H9 (cell line): Measurements from ENCODE around the gene GGT6. TPM values are rescaled to one million over a fixed set of nuclear protein-coding genes. Genes with fewer than 3 reads are reported as not detected.

Source experiments
- DNase-seq: peaks from one replicate; pipeline ENCODE4 v3.0.0-alpha.2; 2017
- H2AFZ ChIP-seq: one replicate; pipeline ENCODE4 v1.6.1; 2013; ENCODE audit warnings: mild to moderate bottlenecking, low read length, control low read depth, moderate library complexity
- H2AK5ac ChIP-seq: 2 replicates; pipeline ENCODE4 v1.6.1; 2013; ENCODE audit warnings: low read length, control low read depth, mixed read lengths; ENCODE audit not compliant: insufficient read length
- H2BK120ac ChIP-seq: one replicate; pipeline ENCODE4 v1.6.1; 2013; ENCODE audit warnings: low read depth, mild to moderate bottlenecking, low read length, control low read depth, inconsistent platforms; ENCODE audit not compliant: poor library complexity, severe bottlenecking
- H2BK12ac ChIP-seq: 2 replicates; pipeline ENCODE4 v1.6.1; 2013; ENCODE audit warnings: low read length, control low read depth, mixed read lengths, low read depth; ENCODE audit not compliant: insufficient read length
- H2BK15ac ChIP-seq: 2 replicates; pipeline ENCODE4 v1.6.1; 2013; ENCODE audit warnings: low read depth, low read length, control low read depth
- H2BK20ac ChIP-seq: one replicate; pipeline ENCODE4 v1.6.1; 2013; ENCODE audit warnings: low read depth, mild to moderate bottlenecking, low read length, control low read depth, inconsistent platforms; ENCODE audit not compliant: poor library complexity, severe bottlenecking
- H2BK5ac ChIP-seq: 2 replicates; pipeline ENCODE4 v1.6.1; 2013; ENCODE audit warnings: low read length, control low read depth, mixed read lengths; ENCODE audit not compliant: insufficient read length
- H3K14ac ChIP-seq: 2 replicates; pipeline ENCODE4 v1.6.1; 2013; ENCODE audit warnings: low read length, control low read depth; ENCODE audit not compliant: insufficient read depth
- H3K18ac ChIP-seq: 2 replicates; pipeline ENCODE4 v1.6.1; 2013; ENCODE audit warnings: low read depth, mild to moderate bottlenecking, mixed read lengths, low read length, control low read depth; ENCODE audit not compliant: insufficient read length
- H3K23ac ChIP-seq: 2 replicates; pipeline ENCODE4 v1.6.1; 2013; ENCODE audit warnings: low read length, control low read depth, mixed read lengths, low read depth; ENCODE audit not compliant: insufficient read length
- H3K23me2 ChIP-seq: 2 replicates; pipeline ENCODE4 v1.6.1; 2013; ENCODE audit warnings: low read depth, mild to moderate bottlenecking, mixed read lengths, low read length, control low read depth; ENCODE audit not compliant: insufficient read length, poor library complexity, severe bottlenecking
- H3K27ac ChIP-seq: 2 replicates; pipeline ENCODE4 v1.5.1; 2013; ENCODE audit warnings: low read length, control low read depth, mixed read lengths, low read depth; ENCODE audit not compliant: insufficient read length
- H3K27me3 ChIP-seq: 2 replicates; pipeline ENCODE4 v1.6.1; 2013; ENCODE audit warnings: low read length, control low read depth, inconsistent platforms; ENCODE audit not compliant: insufficient read depth
- H3K4ac ChIP-seq: 2 replicates; pipeline ENCODE4 v1.6.1; 2013; ENCODE audit warnings: low read depth, mild to moderate bottlenecking, control low read depth, inconsistent platforms, low read length, moderate library complexity
- H3K4me1 ChIP-seq: 2 replicates; pipeline ENCODE4 v1.6.1; 2013; ENCODE audit warnings: low read length, control low read depth, inconsistent platforms; ENCODE audit not compliant: insufficient read depth
- H3K4me2 ChIP-seq: 2 replicates; pipeline ENCODE4 v1.6.1; 2013; ENCODE audit warnings: low read length, control low read depth, mixed read lengths; ENCODE audit not compliant: insufficient read length, insufficient read depth
- H3K56ac ChIP-seq: 2 replicates; pipeline ENCODE4 v1.6.1; 2013; ENCODE audit warnings: low read depth, mild to moderate bottlenecking, mixed read lengths, low read length, control low read depth; ENCODE audit not compliant: insufficient read length
- H3K79me1 ChIP-seq: 2 replicates; pipeline ENCODE4 v1.6.1; 2013; ENCODE audit warnings: low read depth, mild to moderate bottlenecking, moderate library complexity, low read length, control low read depth, inconsistent platforms; ENCODE audit not compliant: insufficient read depth, poor library complexity, severe bottlenecking
- H3K79me2 ChIP-seq: 2 replicates; pipeline ENCODE4 v1.6.1; 2013; ENCODE audit warnings: low read length, control low read depth, inconsistent platforms; ENCODE audit not compliant: insufficient read depth
- H3K9ac ChIP-seq: 2 replicates; pipeline ENCODE4 v1.6.1; 2013; ENCODE audit warnings: low read length, control low read depth, mixed read lengths; ENCODE audit not compliant: insufficient read length; ENCODE audit errors: extremely low read depth
- H3K9me3 ChIP-seq: one replicate; pipeline ENCODE4 v1.6.1; 2013; ENCODE audit warnings: low read depth, low read length, inconsistent platforms; ENCODE audit not compliant: control insufficient read depth
- H3T11ph ChIP-seq: one replicate; pipeline ENCODE4 v1.6.1; 2013; ENCODE audit warnings: mild to moderate bottlenecking, low read length, control low read depth, inconsistent platforms
- H4K20me1 ChIP-seq: one replicate; pipeline ENCODE4 v1.6.1; 2013; ENCODE audit not compliant: control insufficient read depth, insufficient read length, insufficient read depth
- H4K5ac ChIP-seq: 2 replicates; pipeline ENCODE4 v1.6.1; 2013; ENCODE audit warnings: low read depth, mild to moderate bottlenecking, mixed read lengths, low read length, control low read depth; ENCODE audit not compliant: insufficient read length
- H4K8ac ChIP-seq: replicated peaks from 2 replicates; pipeline ENCODE4 v1.6.1; 2013; ENCODE audit warnings: low read length, control low read depth, mixed read lengths, low read depth; ENCODE audit not compliant: insufficient read length
- H4K91ac ChIP-seq: 2 replicates; pipeline ENCODE4 v1.6.1; 2013; ENCODE audit warnings: low read depth, mild to moderate bottlenecking, moderate library complexity, mixed read lengths, low read length, control low read depth; ENCODE audit not compliant: insufficient read length
- H3K27ac Mint-ChIP-seq, 3 experiments: 2 replicates in 2 of 3; 3 replicates in 1 of 3; pipeline ENCODE4 v1.8.0; 2020 to 2021; ENCODE audit warnings: mixed read lengths in 3 of 3, mild to moderate bottlenecking in 1 of 3, moderate library complexity in 1 of 3
- H3K27me3 Mint-ChIP-seq: 2 replicates; pipeline ENCODE4 v1.8.0; 2021; ENCODE audit warnings: low read depth, mild to moderate bottlenecking, moderate library complexity, mixed read lengths
- H3K36me3 Mint-ChIP-seq, 3 experiments: 2 replicates in 2 of 3; 3 replicates in 1 of 3; pipeline ENCODE4 v1.8.0; 2020 to 2021; ENCODE audit warnings: low read depth in 3 of 3, mixed read lengths in 3 of 3; ENCODE audit not compliant: insufficient read depth in 1 of 3
- H3K4me1 Mint-ChIP-seq, 2 experiments: 2 replicates each; pipeline ENCODE4 v1.8.0; 2020; ENCODE audit warnings: mixed read lengths in 2 of 2
- H3K4me3 Mint-ChIP-seq, 2 experiments: 2 replicates in 1 of 2; 3 replicates in 1 of 2; pipeline ENCODE4 v1.8.0; 2020 to 2021; ENCODE audit warnings: mild to moderate bottlenecking in 2 of 2, mixed read lengths in 2 of 2, moderate library complexity in 1 of 2
- H3K9me3 Mint-ChIP-seq, 2 experiments: 2 replicates in 1 of 2; 3 replicates in 1 of 2; pipeline ENCODE4 v1.8.0; 2020; ENCODE audit warnings: mild to moderate bottlenecking in 2 of 2, mixed read lengths in 2 of 2, moderate library complexity in 1 of 2
- CTCF ChIP-seq: fragments of 200-600 bp; sonication (generic); conservative IDR thresholded peaks from 3 replicates; pipeline ENCODE4 v1.8.0; 2021; ENCODE audit warnings: antibody characterized with exemption, mild to moderate bottlenecking
- WGBS: extraction: QIAGEN DNeasy Blood & Tissue Kit; methylation state at CpG from one replicate; pipeline ENCODE4 v1.1.7; 2013; ENCODE audit warnings: missing lambda C conversion rate, low lambda C conversion rate, mixed read lengths; ENCODE audit not compliant: insufficient read length; ENCODE audit errors: extremely low coverage; 5-methylcytosine and 5-hydroxymethylcytosine counted together
- total RNA-seq: library from RNA; stranded (reverse); gene quantifications from 2 replicates; pipeline ENCODE4 v1.2.1, GENCODE V29; 2021

Gene GGT6
- total RNA-seq, 1 experiment from 2014 or later: 0.17 TPM

DNA sequence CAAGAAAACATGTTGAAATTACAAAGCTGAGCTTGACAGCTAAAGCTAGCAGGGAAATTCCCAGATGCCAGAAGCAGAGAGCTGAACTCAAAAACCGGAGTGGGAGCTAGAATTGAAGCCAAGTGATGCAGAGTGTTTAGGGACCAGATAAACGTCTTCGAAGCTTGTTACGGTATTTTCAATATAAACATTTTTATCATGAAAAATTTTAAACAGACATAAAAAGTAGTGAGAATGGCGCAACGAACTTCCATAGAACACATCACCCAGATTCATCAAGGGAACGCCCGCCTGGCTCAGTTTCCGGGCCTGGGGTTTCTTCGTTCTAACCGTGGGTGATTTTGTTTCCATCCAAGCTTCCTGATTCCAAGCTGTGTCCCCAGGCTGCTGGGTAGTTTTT lies 43.6 kb downstream of the GGT6 start:
- H4K5ac ChIP-seq: no peak overlapping the region
- TF ChIP-seq CTCF: no peak
- peaks cover 34% of the 10 kb centered on the region for H3K27me3 Mint-ChIP-seq
- H2BK120ac ChIP-seq: no peak overlapping the region
- no peak overlapping the region for H3T11ph ChIP-seq
- no peaks in the 10 kb centered on the region for H3K27me3 ChIP-seq
- no peaks in the 10 kb centered on the region for H3K79me1 ChIP-seq
- no peak overlapping the region for H3K23ac ChIP-seq
- H3K27ac Mint-ChIP-seq: no peak overlapping the region
- no peak overlapping the region for H2AFZ ChIP-seq
- no peaks in the 10 kb centered on the region for H3K4me1 ChIP-seq
- no peak overlapping the region for H3K4ac ChIP-seq
- H2BK12ac ChIP-seq: no peak overlapping the region
- no CpG with 5 or more reads among the region's 11 CpGs for WGBS
- no peak overlapping the region for H3K56ac ChIP-seq
- no peaks in the 10 kb centered on the region for H3K36me3 Mint-ChIP-seq
- H3K14ac ChIP-seq: no peak overlapping the region
- no peak overlapping the region for H2BK5ac ChIP-seq
- H4K8ac ChIP-seq: no peak overlapping the region
- H3K9me3 Mint-ChIP-seq: no peaks in the 10 kb centered on the region
- no peak overlapping the region for H3K27ac ChIP-seq
- no peak overlapping the region for H2BK20ac ChIP-seq
- H2BK15ac ChIP-seq: no peak overlapping the region
- no peak overlapping the region for H3K4me3 Mint-ChIP-seq
- H2AK5ac ChIP-seq: no peak overlapping the region
- H4K20me1 ChIP-seq: no peaks in the 10 kb centered on the region
- no peaks in the 10 kb centered on the region for H3K9me3 ChIP-seq
- no peak overlapping the region for H3K4me2 ChIP-seq
- DNase-seq: no peak
- no peak overlapping the region for H3K18ac ChIP-seq
- H3K4me1 Mint-ChIP-seq: peaks cover 7 to 25% of the 10 kb centered on the region in 2 experiments
- no peaks in the 10 kb centered on the region for H3K23me2 ChIP-seq
- no peak overlapping the region for H4K91ac ChIP-seq
- no peak overlapping the region for H3K9ac ChIP-seq
- no peaks in the 10 kb centered on the region for H3K79me2 ChIP-seq
